Ascending aorta (tissue), 2 donors: ENCODE results near the gene TJP2. TPM values are rescaled to one million over a fixed set of nuclear protein-coding genes. Genes with fewer than 3 reads are reported as not detected.

Experiments
- DNase-seq, 2 donors: peaks; one replicate each; pipeline ENCODE4 v3.0.0-alpha.2; 2019; ENCODE audit warnings: low spot score in 2 of 2
- H3K27ac ChIP-seq, 2 donors: fragments of 200-600 bp; sonication (generic); one replicate each; pipeline ENCODE4 v1.5.1; 2016 to 2017; ENCODE audit warnings: mild to moderate bottlenecking in 1 of 2
- H3K27me3 ChIP-seq: fragments of 200-600 bp; sonication (generic); one replicate; pipeline ENCODE4 v1.5.1; 2017
- H3K36me3 ChIP-seq, 2 donors: fragments of 200-600 bp; sonication (generic); one replicate each; pipeline ENCODE4 v1.5.1; 2016
- H3K4me1 ChIP-seq, 2 donors: fragments of 200-600 bp; sonication (generic); one replicate each; pipeline ENCODE4 v1.5.1; 2016 to 2017; ENCODE audit warnings: mild to moderate bottlenecking in 1 of 2
- H3K4me3 ChIP-seq, 2 donors: fragments of 200-600 bp; sonication (generic); one replicate each; pipeline ENCODE4 v1.5.1; 2016 to 2017; ENCODE audit warnings: mild to moderate bottlenecking in 1 of 2
- H3K9me3 ChIP-seq, 2 donors: fragments of 200-600 bp; sonication (generic); one replicate each; pipeline ENCODE4 v1.5.1; 2016
- intact Hi-C: fragments of 100-400 bp; cut with DNase I; formaldehyde crosslinking; loops from one replicate; pipeline ENCODE4 v1.15.1; 2023
- total RNA-seq: library from RNA; depleted of rRNA; stranded (reverse); fragments of >200 nt; gene quantifications from one replicate; pipeline ENCODE4 v1.1.0, GENCODE V29; 2016
- TF ChIP-seq, protein P1 (sequence below), 3 experiments: fragments of 200-600 bp in 2 of 3; fragments of 450-650 bp in 1 of 3; sonication (generic) in 2 of 3; IDR thresholded peaks; one replicate each; pipeline ENCODE4 v1.5.1; 2016 to 2019; ENCODE audit warnings: antibody characterized with exemption in 3 of 3, mild to moderate bottlenecking in 1 of 3, moderate library complexity in 1 of 3

Gene TJP2
- total RNA-seq, 1 donor from 2014 or later, result 154 TPM

DNA sequence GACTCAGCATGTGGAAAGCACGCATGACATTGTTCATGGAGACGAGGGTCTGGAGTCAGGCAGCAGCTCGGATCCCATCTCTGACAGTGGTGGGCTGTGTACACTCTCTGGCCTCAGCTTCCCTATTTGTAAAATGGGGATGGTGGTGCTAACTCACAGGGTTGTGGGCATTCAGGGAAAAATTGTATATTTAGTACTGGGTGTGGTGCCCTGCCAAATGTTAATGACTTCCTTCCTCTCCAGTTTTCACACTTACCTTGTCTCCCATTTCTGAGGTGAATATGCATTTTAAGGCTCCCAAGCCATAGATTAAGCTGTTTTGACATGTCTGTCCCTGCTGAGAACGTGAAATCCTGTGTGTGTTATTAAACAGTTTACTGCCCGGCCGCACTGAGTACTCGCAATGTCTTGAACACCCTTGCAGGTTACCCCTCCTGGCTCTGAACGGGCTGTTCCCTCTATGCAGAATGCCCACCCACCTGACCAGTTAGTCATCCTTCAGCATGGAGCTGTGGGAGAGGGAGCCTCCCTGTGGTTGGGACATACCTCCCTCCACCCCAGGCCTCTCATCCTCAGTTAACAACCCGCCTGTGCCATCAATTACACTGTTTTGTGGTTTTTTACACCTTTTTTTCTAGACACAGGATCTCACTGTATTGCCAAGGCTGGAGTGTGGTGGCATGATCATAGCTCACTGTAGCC, 25.8 kb downstream of the TJP2 start:
- intact Hi-C loops, result no loop called here

DNA sequence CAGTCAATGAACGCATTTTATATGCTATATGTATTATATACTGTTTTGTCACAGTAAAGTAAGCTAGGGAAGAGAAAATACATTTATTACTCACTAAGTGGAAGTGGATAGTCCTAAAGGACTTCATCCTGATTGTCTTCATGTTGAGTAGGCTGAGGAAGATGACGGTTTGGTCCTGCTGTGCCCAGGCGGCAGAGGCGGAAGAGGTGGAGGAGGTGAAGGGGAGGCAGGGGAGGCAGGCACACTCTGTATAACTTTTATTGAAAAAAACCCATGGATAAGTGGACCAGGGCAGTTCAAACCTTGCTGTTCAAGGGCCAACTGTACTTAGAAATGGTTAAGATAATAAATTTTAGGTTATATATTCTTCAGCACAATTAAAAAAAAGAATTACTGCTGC, 28.5 kb downstream of the TJP2 start:
- Histone ChIP-seq H3K36me3 (no peaks in the 10 kb centered on the region), H3K4me3 (no peak overlapping the region), H3K27ac (no peak overlapping the region), H3K4me1 (peaks cover 0 to 7% of the 10 kb centered on the region in 2 donors), H3K9me3 (no peaks in the 10 kb centered on the region), H3K27me3 (no peaks in the 10 kb centered on the region)
- no peak for DNase-seq
- TF ChIP-seq, protein P1, sequence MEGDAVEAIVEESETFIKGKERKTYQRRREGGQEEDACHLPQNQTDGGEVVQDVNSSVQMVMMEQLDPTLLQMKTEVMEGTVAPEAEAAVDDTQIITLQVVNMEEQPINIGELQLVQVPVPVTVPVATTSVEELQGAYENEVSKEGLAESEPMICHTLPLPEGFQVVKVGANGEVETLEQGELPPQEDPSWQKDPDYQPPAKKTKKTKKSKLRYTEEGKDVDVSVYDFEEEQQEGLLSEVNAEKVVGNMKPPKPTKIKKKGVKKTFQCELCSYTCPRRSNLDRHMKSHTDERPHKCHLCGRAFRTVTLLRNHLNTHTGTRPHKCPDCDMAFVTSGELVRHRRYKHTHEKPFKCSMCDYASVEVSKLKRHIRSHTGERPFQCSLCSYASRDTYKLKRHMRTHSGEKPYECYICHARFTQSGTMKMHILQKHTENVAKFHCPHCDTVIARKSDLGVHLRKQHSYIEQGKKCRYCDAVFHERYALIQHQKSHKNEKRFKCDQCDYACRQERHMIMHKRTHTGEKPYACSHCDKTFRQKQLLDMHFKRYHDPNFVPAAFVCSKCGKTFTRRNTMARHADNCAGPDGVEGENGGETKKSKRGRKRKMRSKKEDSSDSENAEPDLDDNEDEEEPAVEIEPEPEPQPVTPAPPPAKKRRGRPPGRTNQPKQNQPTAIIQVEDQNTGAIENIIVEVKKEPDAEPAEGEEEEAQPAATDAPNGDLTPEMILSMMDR (IDR thresholded peaks at IDR 0.05), result no peak
- intact Hi-C loops, result no loop called here

More for the DNA sequence above, 25.8 kb downstream of the TJP2 start:
- DNase-seq, result no peak
- no peaks in the 10 kb centered on the region for H3K27me3 ChIP-seq
- H3K27ac ChIP-seq, result no peak overlapping the region
- TF ChIP-seq, protein P1 (IDR thresholded peaks at IDR 0.05), result no peak
- H3K36me3 ChIP-seq, result no peaks in the 10 kb centered on the region
- no peaks in the 10 kb centered on the region for H3K9me3 ChIP-seq
- peaks cover 0 to 7% of the 10 kb centered on the region in 2 donors for H3K4me1 ChIP-seq
- no peak overlapping the region for H3K4me3 ChIP-seq

DNA sequence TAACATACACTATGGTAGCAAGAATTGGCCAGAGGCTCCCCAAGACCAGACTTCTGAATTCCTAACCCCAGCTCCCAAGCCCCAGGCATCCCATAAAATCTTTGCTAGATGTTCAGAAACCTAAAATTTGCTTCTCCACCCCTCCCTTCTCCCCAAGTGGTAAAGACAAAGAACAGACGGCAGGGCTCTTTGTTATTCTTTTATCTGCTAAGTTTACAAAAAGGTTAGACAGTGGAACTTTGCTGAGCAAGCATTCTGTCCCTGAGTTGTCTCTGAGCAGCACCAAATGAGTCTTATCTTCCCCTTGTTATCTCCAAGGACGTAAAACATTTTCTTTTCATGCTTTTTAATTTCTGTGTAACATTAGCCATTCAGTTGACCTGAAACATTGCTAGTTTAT, 30.2 kb downstream of the TJP2 start:
- peak overlapping the region in 1 of 2 donors; percentile 6 for H3K27ac ChIP-seq
- no peak overlapping the region for H3K4me3 ChIP-seq
- H3K27me3 ChIP-seq, result no peaks in the 10 kb centered on the region
- intact Hi-C loops, result no loop called here
- H3K4me1 ChIP-seq, result peaks cover 0 to 7% of the 10 kb centered on the region in 2 donors
- H3K36me3 ChIP-seq, result no peaks in the 10 kb centered on the region
- DNase-seq, result no peak
- no peaks in the 10 kb centered on the region for H3K9me3 ChIP-seq
- TF ChIP-seq, protein P1 (IDR thresholded peaks at IDR 0.05), result no peak

DNA sequence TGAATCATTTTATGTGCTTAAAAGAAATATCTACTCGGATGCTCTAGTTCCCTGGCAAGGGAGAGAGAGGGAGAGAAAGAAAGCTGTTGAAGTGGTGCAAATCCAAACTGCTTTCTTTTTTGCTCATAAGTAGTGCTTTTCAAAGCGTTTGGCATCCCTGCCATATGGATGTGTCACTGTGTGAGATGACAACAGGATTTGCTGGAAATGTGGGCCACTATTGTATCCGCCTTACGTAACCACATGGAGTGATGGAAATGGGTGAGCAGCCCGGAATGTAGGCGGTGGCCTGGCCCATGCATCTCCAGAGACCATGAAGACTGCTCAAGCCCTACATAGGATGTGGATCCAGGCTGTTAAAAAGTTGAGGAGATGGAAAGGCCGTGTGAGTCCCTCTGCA, 30.8 kb downstream of the TJP2 start:
- H3K27me3 ChIP-seq, result no peaks in the 10 kb centered on the region
- no peaks in the 10 kb centered on the region for H3K9me3 ChIP-seq
- H3K27ac ChIP-seq, result peak overlapping the region in 1 of 2 donors; percentile 6
- H3K4me1 ChIP-seq, result peaks cover 0 to 7% of the 10 kb centered on the region in 2 donors
- H3K4me3 ChIP-seq, result no peak overlapping the region
- intact Hi-C loops, result no loop called here
- peak in 1 of 2 donors; percentile 76 for DNase-seq
- H3K36me3 ChIP-seq, result no peaks in the 10 kb centered on the region
- TF ChIP-seq, protein P1 (IDR thresholded peaks at IDR 0.05), result no peak

DNA sequence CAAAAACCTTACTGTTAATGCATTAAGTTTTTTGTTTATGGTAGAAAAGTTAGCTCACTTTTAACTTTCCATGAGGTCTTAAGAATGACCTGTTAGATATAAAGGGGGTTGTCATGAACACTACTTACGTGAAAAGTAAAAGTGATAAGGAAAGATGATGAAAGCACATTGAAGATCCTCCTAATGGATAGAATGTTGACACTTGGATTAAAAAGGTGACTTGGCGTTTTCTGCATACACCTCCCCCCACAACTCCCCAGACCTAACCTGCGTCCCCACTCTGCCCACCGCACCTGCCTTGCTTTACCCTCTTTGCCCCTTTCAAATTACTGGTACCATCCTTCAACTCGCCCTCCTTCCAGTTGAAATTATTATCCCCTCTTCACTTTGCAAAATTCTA, 32.0 kb downstream of the TJP2 start:
- Histone ChIP-seq H3K4me1 (peaks cover 0 to 7% of the 10 kb centered on the region in 2 donors), H3K27ac (no peak overlapping the region)
- intact Hi-C loops, result no loop called here

More for the DNA sequence above, 32.0 kb downstream of the TJP2 start:
- H3K9me3 ChIP-seq, result no peaks in the 10 kb centered on the region
- TF ChIP-seq, protein P1 (IDR thresholded peaks at IDR 0.05), result no peak
- H3K36me3 ChIP-seq, result no peaks in the 10 kb centered on the region
- H3K27me3 ChIP-seq, result no peaks in the 10 kb centered on the region
- H3K4me3 ChIP-seq, result no peak overlapping the region
- no peak for DNase-seq
